ENCODE measurements around the gene RBMS1. TPM values are rescaled to one million over a fixed set of nuclear protein-coding genes. Genes with fewer than 3 reads are reported as not detected.
A peak's percentile ranks its signal among the peaks of the same experiment; 100 is the strongest.

Gene RBMS1
- total RNA-seq, 1 experiment from 2014 or later: 77.5 TPM

DNA sequence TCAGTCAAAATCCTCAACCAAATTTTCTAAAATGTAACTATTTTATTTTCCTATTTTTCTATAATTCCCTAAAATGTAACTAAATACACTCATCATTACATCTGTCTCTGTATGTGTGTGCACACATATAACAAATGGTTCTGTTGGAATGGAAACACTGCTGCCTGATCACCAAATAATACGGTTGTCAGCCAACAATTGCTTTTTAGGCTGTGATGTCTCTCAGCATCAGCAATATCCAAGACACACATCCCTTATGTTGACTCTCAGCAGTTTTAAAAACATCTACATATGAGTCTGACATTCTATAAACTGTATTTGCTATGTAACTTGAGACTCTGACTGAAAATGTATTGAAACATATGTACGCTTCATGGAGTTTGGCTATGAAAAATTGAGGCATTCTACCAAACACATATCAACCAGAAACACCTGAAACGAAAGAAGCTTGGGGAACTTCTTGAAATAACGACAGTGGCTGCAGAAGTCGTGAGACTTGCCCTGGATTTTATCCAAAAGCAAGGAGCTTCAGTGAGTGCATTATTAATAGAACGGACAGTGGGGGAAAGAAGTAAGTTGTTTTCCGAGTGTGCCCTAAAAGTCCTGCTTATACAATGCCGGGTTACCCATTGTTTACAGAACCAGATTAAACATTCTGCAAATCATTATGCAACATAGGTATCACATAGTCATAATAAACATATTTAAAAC is 183.3 kb downstream of the RBMS1 start:
- no peak overlapping the region for H2BK5ac ChIP-seq (ENCODE audit: insufficient read length, low read length)
- H4K5ac ChIP-seq (ENCODE audit: insufficient read length, low read depth, low read length): no peak overlapping the region
- H4K20me1 ChIP-seq (ENCODE audit: control insufficient read depth, insufficient read depth, insufficient read length): no peaks in the 10 kb centered on the region
- TF ChIP-seq, protein P1, sequence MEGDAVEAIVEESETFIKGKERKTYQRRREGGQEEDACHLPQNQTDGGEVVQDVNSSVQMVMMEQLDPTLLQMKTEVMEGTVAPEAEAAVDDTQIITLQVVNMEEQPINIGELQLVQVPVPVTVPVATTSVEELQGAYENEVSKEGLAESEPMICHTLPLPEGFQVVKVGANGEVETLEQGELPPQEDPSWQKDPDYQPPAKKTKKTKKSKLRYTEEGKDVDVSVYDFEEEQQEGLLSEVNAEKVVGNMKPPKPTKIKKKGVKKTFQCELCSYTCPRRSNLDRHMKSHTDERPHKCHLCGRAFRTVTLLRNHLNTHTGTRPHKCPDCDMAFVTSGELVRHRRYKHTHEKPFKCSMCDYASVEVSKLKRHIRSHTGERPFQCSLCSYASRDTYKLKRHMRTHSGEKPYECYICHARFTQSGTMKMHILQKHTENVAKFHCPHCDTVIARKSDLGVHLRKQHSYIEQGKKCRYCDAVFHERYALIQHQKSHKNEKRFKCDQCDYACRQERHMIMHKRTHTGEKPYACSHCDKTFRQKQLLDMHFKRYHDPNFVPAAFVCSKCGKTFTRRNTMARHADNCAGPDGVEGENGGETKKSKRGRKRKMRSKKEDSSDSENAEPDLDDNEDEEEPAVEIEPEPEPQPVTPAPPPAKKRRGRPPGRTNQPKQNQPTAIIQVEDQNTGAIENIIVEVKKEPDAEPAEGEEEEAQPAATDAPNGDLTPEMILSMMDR (conservative IDR thresholded peaks at IDR 0.05): no peak
- H3K27me3 Mint-ChIP-seq (ENCODE audit: low read depth): no peaks in the 10 kb centered on the region
- no peak overlapping the region for H2BK12ac ChIP-seq (ENCODE audit: insufficient read length, low read depth, low read length)
- H3K79me1 ChIP-seq (ENCODE audit: insufficient read depth, low read depth, low read length, poor library complexity, severe bottlenecking): no peaks in the 10 kb centered on the region
- no peak overlapping the region for H2AFZ ChIP-seq (ENCODE audit: low read length)
- no peak overlapping the region for H3K4ac ChIP-seq (ENCODE audit: low read depth, low read length)
- no peak overlapping the region for H3K4me3 Mint-ChIP-seq
- no peak overlapping the region for H3K4me2 ChIP-seq (ENCODE audit: insufficient read depth, insufficient read length, low read length)
- no peaks in the 10 kb centered on the region for H3K9me3 Mint-ChIP-seq
- H4K91ac ChIP-seq (ENCODE audit: insufficient read length, low read depth, low read length): no peak overlapping the region
- H3K79me2 ChIP-seq (ENCODE audit: insufficient read depth, low read length): no peaks in the 10 kb centered on the region
- H3K14ac ChIP-seq (ENCODE audit: insufficient read depth, low read length): no peak overlapping the region
- no peak overlapping the region for H2BK15ac ChIP-seq (ENCODE audit: low read depth, low read length)
- H2AK5ac ChIP-seq (ENCODE audit: insufficient read length, low read length): no peak overlapping the region
- peaks cover 24 to 28% of the 10 kb centered on the region in 2 experiments for H3K4me1 Mint-ChIP-seq
- no peaks in the 10 kb centered on the region for H3K9me3 ChIP-seq (ENCODE audit: control insufficient read depth, low read depth, low read length)
- no peak overlapping the region for H3K56ac ChIP-seq (ENCODE audit: insufficient read length, low read depth, low read length)
- no peak for DNase-seq
- no peaks in the 10 kb centered on the region; the same call in 1 of the 2 replicates for H3K4me1 ChIP-seq (ENCODE audit: insufficient read depth, low read length)
- H3K27ac Mint-ChIP-seq: peak overlapping the region in 1 of 3 experiments; percentile 27; a peak in 1 of 7 replicates
- no peak overlapping the region for H3T11ph ChIP-seq (ENCODE audit: low read length)
- H3K36me3 Mint-ChIP-seq (ENCODE audit: insufficient read depth in 1 of 3, low read depth in 3 of 3): peaks cover 0 to 20% (median 7%) of the 10 kb centered on the region in 3 experiments; a peak in 4 of 7 replicates
- no peak overlapping the region for H2BK120ac ChIP-seq (ENCODE audit: low read depth, low read length, poor library complexity, severe bottlenecking)
- H3K18ac ChIP-seq (ENCODE audit: insufficient read length, low read depth, low read length): no peak overlapping the region
- no peak overlapping the region for H3K27ac ChIP-seq (ENCODE audit: insufficient read length, low read depth, low read length)
- no peaks in the 10 kb centered on the region for H3K27me3 ChIP-seq (ENCODE audit: insufficient read depth, low read length)
- H3K23ac ChIP-seq (ENCODE audit: insufficient read length, low read depth, low read length): no peak overlapping the region
- H3K9ac ChIP-seq (ENCODE audit: extremely low read depth, insufficient read length, low read length): no peak overlapping the region
- H2BK20ac ChIP-seq (ENCODE audit: low read depth, low read length, poor library complexity, severe bottlenecking): no peak overlapping the region
- H3K23me2 ChIP-seq (ENCODE audit: insufficient read length, low read depth, low read length, poor library complexity, severe bottlenecking): no peaks in the 10 kb centered on the region
- no CpG with 5 or more reads among the region's 8 CpGs for WGBS (ENCODE audit: extremely low coverage, insufficient read length, low lambda C conversion rate)
- H4K8ac ChIP-seq (replicated peaks; ENCODE audit: insufficient read length, low read depth, low read length): no peak overlapping the region

All from H9 (cell line).